DLD1 (cell line): ENCODE results near the gene RDH5.
"Not testable (repeated sequence)": the region's sequence is repeated elsewhere in the genome, so short reads cannot be mapped to it uniquely, and the experiment has no call there.

Experiments
- in situ Hi-C: cut with HindIII; loops from 2 replicates; pipeline ENCODE4 v1.10.0; 2017; ENCODE audit warnings: low sequenced_read_pairs

Gene RDH5

GRCh38 chr12:55744340-55745030 is 24.3 kb downstream of the RDH5 start:
- in situ Hi-C loops = no loop called here

- in situ Hi-C loops = no loop called here
These were observed 25.4 kb downstream of the RDH5 start for GRCh38 chr12:55745361-55746173.

- in situ Hi-C loops = no loop called here
These were observed 26.1 kb downstream of the RDH5 start for GRCh38 chr12:55746174-55746912.

GRCh38 chr12:55746913-55747231 is 26.7 kb downstream of the RDH5 start:
- in situ Hi-C loops = no loop called here

GRCh38 chr12:55748230-55748993 is 28.2 kb downstream of the RDH5 start:
- in situ Hi-C loops = no loop called here

GRCh38 chr12:55755246-55755645 is 35.1 kb downstream of the RDH5 start:
- in situ Hi-C loops = no loop called here

- in situ Hi-C loops = no loop called here
These were observed 37.5 kb downstream of the RDH5 start for GRCh38 chr12:55757701-55758100.

- in situ Hi-C loops = not testable (repeated sequence)
These were observed 38.4 kb downstream of the RDH5 start for GRCh38 chr12:55758575-55758974.

GRCh38 chr12:55760663-55761062 is 40.5 kb downstream of the RDH5 start:
- in situ Hi-C loops = no loop called here

- in situ Hi-C loops = no loop called here
These were observed 42.5 kb downstream of the RDH5 start for GRCh38 chr12:55762646-55763045.

GRCh38 chr12:55765736-55766290 is 45.6 kb downstream of the RDH5 start:
- in situ Hi-C loops = no loop called here

- in situ Hi-C loops = no loop called here
These were observed 47.0 kb downstream of the RDH5 start for GRCh38 chr12:55767156-55767555.

- in situ Hi-C loops = no loop called here
These were observed 51.5 kb downstream of the RDH5 start for GRCh38 chr12:55771736-55772135.
